Measurements from ENCODE around the gene AOPEP.
"Not testable (repeated sequence)": the region's sequence is repeated elsewhere in the genome, so short reads cannot be mapped to it uniquely, and the experiment has no call there.

The AOPEP gene

DNA sequence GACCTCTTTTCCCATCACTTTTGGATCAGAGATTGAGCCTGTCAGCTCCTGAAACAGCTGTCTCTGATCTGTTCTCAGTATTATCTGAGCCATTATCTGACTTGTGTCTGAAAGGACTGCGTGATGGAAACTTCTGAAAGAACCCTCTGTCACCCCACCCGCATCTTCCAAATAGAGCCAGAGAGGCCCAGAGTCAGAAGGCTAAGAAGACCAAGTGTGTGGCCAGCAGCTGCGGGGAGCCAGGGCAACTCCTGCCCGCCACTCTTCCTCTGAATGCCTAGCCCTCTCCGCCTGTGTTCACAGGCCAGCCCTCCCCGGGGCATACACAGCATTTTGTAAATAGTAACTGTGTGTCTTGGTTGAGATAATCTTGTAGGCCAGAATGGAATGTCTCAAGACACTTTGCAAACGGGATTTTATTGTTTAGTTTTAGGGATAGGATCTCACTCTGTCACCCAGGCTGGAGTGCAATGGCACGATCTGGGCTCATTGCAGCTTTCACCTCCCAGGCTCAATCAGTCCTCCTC, 92.7 kb downstream of the AOPEP start:
- DNase-seq: no peak

DNA sequence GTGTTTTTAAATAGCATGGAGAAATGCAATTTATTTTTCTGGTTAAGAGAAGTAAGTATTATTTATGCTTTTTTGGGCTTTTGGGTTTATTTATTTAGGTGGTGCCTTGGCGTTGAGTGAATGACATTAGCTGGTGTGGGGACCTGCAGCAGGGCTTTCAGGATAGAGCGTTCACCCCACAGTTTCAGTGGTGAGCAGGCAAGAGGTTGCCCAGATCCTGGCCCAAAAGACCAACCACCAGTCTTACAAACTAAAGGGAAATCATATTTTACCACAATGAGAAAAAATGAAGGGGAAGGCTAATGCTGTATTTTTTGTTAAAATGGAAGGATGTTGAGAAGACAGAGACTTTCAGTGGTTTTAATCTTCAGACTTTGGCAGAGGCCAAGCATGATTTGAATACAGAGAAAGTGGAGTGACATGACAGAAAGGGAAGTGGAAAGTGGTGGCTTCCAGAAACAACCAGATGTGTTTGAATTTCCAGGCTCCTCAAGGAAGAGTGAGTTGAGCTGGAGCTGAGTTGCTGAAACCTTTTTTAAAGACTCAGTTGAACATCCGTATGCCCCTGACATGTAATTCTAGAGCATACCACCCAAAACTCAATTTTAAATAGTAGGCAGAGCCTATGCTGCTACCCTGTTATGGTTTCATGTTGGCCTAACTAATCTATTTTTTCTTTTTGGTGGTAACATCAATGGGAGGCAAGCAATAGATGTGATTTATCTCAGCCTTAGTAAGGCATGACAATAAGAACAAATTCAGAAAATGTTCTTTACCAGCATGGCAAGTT, 94.8 kb downstream of the AOPEP start:
- no peak for DNase-seq

GRCh38 chr9:94822273-94822672, 95.8 kb downstream of the AOPEP start:
- DNase-seq: no peak

DNA sequence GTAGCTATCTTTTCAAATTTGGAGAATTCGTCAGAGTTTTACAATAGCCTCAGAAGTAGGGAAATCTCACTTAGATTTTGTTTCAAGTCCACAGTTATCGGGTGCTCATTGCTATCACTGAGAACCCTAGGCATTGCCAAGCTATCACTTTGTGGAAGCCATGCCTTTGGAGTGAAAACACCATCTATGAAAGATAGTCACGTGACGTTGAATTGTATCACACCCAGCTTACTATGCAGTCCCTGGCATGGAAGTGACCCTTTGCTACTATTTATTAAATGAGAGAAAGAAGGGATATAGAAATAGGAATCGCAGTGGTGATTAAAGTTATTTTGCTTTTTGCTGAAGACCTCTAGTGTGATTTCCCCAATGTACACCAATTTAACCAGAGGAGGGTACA, 97.2 kb downstream of the AOPEP start:
- no peak for DNase-seq

DNA sequence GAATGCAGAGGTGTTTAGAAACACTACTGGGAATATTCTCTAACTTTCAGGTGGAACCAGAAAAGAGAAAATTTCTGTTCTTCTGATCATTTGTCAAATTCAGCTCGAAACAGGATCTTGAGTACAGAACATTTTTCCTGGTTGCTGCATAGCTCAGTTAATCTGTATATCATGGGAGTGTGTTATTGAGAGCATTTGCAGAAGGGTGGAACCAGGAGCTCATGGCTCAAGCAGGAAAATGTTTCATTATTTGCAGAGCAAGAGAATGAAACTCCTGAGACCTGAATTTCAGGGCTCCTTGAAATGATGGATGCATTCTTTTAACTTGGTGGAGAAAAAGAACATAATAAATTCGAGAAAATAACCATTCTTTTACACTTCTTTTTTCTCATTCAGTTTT, 97.9 kb downstream of the AOPEP start:
- DNase-seq: no peak

- DNase-seq: no peak
Measured at GRCh38 chr9:94824913-94825610, 98.6 kb downstream of the AOPEP start.

- DNase-seq: no peak
Measured at GRCh38 chr9:94825611-94825958, 99.1 kb downstream of the AOPEP start.

DNA sequence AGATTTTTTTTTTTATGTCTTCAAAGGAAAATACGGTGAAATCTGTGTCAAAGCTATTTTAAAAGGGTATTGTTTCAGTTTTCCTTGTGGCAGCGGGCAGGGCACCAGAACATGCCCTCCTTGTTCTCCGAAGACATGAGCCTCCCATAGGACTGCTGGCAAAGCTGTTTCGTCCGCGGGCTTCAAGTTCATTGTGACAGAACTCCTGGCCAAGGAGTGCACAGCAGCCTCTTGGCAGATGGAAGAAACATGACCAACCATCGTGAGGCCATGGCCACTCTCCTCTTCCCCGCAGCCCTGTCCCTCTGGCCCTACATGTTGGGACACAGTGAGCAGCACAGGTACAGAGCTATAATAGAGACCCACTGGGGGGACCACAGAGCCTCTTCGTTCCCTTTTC, 99.5 kb downstream of the AOPEP start:
- DNase-seq: no peak

DNA sequence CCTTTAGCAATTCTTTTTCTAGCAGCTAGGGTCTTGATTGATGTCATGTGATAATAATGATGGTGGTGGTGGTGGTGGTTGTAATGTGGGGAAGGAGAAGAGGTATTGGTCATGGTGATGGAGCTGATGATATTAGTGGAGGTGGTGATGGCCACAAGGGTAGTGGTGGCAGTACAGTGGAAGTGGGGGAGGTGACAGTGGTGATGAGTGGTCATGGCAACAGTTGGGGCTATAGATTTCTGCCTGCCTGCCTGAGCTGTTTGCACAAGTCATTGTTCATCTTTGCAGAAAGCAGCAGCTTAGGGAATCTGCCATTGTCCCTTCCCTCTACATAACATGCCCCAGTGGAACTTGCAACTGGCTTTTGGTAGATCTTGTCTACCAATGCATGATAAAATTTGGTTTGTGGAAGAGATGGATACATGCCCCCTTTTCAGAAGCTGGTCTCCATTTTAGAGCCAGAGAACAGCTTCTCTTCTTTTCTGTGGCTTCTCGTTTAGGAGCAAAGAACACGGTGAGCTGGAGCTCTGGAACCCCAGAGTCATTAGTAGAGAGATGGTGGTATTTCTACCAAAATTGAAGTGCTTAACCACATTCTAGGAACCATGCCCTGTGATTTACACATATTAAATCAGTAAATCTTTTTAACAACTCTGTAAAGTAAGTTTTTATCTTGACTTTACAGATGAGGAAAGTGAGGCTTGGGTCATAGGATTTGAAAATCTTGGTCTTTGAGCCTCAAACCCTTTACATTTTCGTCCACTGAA, 100.3 kb downstream of the AOPEP start:
- DNase-seq: no peak

- no peak for DNase-seq
Measured at GRCh38 chr9:94827584-94828304, 101.2 kb downstream of the AOPEP start.

- DNase-seq: no peak
Measured at GRCh38 chr9:94829380-94830070, 103.0 kb downstream of the AOPEP start.

GRCh38 chr9:94830071-94830604, 103.6 kb downstream of the AOPEP start:
- DNase-seq: not testable (repeated sequence)

DNA sequence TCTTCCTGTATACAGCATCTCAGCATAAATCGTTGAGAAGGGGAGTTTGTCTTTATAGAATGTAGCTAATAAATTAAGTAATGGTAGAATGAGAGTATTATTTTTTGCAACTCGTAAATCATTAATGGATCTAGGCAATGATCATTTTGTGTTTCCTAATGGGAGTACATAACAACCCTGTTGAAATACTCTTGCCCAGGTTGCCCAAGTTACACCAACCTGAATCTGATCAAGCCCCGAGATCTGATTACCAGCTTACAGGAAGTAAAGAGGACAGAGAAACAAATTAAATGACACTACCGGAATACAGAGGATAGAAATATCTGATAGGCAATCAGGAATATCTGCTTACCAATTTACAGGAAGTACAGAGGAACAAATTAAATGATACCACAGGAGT, 107.3 kb downstream of the AOPEP start:
- DNase-seq: no peak

- no peak for DNase-seq
Measured at GRCh38 chr9:94837404-94837803, 110.9 kb downstream of the AOPEP start.

DNA sequence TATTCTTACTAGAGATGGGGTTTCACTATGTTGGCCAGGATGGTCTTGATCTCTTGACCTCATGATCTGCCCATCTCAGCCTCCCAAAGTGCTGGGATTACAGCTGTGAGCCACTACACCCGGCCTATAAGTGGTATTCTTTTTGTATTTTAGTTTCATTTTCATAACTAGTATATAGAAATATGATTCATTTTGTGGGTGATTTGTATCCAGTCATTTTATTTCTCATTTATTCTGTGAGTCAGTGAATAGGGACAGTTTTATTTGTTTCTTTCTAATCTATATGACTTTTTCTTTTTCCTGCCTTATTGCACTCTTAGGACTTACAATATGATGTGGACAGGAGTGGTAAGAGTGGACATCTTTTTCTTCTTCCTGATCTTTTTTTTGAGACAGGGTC, 112.9 kb downstream of the AOPEP start:
- no peak for DNase-seq

DNA sequence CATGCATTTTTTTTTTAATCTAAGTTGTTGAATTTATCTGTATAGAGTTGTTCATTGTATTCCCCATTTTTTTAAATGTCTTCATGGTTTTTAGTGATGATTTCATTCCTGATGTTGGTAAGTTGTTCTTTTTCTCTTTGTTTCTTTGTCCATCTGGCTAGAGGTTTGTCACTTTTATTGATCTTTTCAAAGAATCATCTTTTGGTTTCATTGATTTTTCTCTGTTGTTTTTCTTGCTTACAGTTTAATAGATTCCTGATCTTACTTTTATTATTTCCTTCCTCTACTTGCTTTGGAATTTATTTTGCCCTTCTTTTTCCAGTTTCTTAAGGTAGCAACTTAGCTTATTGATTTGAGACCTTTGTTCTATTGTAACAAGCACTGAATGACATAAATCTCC, 114.2 kb downstream of the AOPEP start:
- no peak for DNase-seq

DNA sequence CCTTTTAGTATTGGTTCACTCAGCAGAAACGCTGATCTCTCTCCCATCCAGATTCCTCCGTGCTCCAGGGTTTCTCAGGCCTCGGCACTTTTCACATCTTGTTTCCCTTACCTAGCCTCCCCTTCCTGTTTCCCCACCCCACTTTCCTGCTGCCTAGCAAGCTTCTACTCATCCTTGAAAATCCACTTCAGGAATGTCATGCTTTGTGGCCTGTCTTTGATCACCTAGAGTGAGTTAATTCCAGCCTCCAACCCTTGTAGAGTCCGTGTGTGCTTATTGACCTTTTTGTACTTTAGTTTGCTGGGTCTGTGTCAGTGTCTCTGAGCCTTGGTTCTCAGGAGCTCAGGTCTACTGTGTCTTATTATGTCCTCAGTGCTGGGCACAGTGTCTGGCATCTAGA, 116.6 kb downstream of the AOPEP start:
- no peak for DNase-seq

DNA sequence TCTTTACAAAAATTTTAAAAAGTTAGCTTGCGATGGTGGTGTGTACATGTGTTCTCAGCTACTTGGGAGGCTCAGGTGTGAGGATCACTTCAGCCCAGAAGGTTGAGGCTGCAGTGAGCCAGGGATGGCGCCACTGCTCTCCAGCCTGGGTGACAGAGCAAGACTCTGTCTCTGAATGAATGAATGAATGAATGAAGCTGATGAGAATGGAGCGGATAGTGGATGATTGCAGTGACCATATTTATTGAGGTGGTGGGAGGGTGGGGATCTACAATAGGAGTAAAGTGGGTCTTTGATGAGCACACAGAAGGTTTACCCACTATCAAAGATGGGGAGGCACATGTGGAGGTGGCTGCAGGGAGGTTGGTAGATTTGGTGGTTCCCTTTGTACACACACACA, 120.2 kb downstream of the AOPEP start:
- no peak for DNase-seq

- DNase-seq: no peak
Measured at GRCh38 chr9:94847486-94847885, 121.0 kb downstream of the AOPEP start.

DNA sequence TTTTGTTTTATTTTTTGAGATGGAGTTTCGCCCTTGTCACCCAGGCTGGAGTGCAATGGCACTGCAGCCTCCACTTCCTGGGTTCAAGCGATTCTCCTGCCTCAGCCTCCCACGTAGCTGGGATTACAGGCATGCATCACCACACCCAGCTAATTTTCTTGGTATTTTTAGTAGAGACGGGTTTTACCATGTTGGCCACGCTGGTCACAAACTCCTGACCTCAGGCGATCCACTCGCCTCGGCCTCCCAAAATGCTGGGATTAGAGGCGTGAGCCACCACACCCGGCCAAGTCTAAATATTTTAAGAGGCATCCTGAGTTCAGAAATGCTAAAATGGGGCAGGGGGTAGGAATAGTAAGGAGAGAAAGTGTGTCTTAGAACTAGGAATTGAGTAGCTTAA, 122.3 kb downstream of the AOPEP start:
- not testable (repeated sequence) for DNase-seq

DNA sequence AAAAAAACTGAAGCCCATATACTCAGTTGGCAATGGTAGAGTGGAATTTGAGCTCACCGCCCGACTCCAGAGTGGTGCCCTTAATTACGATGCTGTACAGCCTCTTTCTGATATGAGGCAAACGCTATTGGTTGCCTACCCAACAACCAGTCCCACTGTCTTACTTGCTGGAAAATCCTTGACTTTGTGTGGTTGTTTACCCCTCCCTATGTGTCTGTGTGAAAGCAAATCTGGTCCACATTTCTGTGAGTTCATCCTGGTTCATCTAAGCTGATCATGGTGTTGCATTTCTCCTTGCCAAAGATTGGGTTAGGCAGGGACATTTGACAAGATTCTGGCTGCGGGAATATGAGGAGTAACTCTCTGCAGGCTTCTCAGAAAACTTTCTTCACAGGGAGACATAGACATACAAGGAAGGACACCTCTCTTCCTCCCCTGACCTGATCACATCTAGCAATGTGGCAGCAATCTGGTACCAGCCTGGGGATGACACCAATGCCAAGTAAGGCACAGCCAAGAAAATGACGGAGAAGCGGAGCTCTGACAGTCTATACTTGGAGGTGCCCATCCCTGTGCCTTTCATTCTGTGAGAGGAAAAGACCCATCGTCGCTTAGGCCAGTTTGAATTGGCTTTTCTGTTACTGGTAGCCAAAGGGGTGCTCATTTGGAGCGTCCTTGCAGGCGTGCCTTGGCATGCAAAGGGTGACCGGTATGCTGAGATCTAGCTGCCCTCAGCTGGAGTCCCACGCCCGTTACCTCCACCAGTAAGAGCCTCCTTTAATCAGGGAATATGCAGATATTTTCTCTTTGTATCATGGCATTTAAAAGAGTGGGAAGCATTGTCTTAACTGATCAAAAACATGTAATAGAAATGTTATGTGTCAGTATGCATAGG, 124.3 kb downstream of the AOPEP start:
- DNase-seq: no peak

Measured in stimulated activated CD4-positive, alpha-beta T cell treated with anti-CD3 and anti-CD28 coated beads, Interleukin-1b, Interleukin-23, amount 100 ng/mL, for 48 hours (primary cell).